GM18499 (cell line): ENCODE measurements around the gene XG.

Source experiments
- ATAC-seq: cut with Tn5 transposase; IDR thresholded peaks from one replicate; pipeline ENCODE4 v1.9.1; 2021; ENCODE audit warnings: moderate number of reproducible peaks; ENCODE audit not compliant: insufficient read depth, unreplicated experiment

XG gene

DNA sequence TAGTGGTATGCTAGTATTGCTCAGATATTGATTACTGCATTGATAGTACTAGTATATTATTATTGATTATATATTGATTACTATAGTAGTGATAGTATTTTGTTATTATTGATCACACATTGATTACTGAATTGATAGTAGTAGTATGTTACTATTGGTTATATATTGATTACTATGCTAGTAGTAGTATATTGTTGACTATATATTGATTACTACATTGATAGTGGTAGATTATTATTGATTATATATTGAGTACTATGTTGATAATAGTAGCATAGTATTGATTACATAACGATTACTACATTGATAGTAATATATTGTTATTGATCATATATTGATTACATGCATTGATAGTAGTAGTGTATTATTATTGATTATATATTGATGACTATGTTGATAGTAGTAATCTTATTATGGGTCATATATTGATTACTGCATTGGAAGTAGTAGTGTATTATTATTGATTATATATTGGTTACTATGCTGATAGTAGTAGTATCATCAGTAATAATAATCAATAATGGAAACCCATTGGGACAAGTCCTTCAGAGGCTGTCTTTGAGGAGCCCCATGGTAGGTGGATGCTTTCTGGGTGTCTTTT is 107.5 kb downstream of the XG start:
- ATAC-seq: no peak

DNA sequence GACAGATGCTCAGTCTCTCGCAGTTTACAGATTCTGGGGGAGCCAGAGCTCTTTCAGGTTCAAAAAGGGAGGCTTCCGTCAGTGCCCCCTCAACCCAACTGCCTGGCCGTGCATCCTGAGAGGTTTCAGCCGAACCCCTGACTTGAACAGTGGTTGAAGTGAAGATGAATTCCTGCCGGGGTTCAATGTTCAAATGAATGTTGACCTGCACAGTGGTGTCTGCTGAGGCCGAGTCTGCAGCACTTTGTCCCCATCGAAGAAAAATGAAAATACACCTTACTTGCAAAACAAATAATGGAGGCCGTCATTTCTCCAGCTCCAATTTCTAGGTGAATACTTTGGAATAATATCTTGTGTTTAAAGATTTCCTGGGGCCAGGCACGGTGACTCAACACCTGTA is 110.6 kb downstream of the XG start:
- ATAC-seq: no peak

DNA sequence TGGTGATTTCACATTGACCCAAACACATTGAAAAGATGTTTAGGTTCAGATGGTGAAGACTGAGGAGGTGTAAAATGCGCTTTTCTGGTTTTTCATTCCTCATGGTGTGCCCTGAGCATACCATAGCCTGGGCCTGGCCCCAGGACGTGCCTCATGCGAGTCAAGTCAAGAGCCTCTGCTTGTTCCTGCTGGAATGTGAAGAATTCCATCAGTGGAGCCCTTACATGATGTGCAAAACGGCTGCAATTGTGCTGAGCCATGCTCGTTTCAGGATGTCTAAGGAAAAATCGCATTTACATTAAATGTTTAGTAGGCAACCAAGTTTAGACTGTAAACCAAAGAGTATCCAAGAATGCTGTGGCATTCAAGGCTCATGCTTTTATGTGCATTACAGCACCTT is 111.8 kb downstream of the XG start:
- no peak for ATAC-seq
